WTC11 (cell line): ENCODE measurements around the gene EPHB6. TPM values are rescaled to one million over a fixed set of nuclear protein-coding genes. Genes with fewer than 3 reads are reported as not detected.

Experiments
- ATAC-seq: fragments of 200-7000 bp; cut with Tn5 transposase; 2 replicates; pipeline ENCODE4 v1.10.0; 2021; ENCODE audit warnings: mild to moderate bottlenecking, moderate library complexity
- CTCF ChIA-PET: fragments of 300-600 bp; sonication (Branson Sonifier 250); formaldehyde crosslinking; loops from one replicate; lab custom pipeline; 2021; ENCODE audit warnings: antibody characterized with exemption; lab: Charles Lee
- POLR2A ChIA-PET: fragments of 350-600 bp; sonication (Branson Sonifier 250); formaldehyde crosslinking; loops from one replicate; lab custom pipeline; 2021; ENCODE audit warnings: antibody characterized with exemption; lab: Charles Lee
- DNase-seq: peaks from one replicate; pipeline ENCODE4 v3.0.0; 2021; ENCODE audit warnings: low spot score
- H3K27ac Mint-ChIP-seq: 2 replicates; pipeline ENCODE4 v1.8.0; 2021; ENCODE audit warnings: mixed read lengths
- H3K27me3 Mint-ChIP-seq: 2 replicates; pipeline ENCODE4 v1.8.0; 2021; ENCODE audit warnings: low read depth, mild to moderate bottlenecking, moderate library complexity, mixed read lengths
- H3K36me3 Mint-ChIP-seq: 2 replicates; pipeline ENCODE4 v1.8.0; 2021; ENCODE audit warnings: mixed read lengths
- H3K4me1 Mint-ChIP-seq: 2 replicates; pipeline ENCODE4 v1.8.0; 2022; ENCODE audit warnings: mixed read lengths
- H3K4me3 Mint-ChIP-seq: 2 replicates; pipeline ENCODE4 v1.8.0; 2021; ENCODE audit warnings: mild to moderate bottlenecking, moderate library complexity, mixed read lengths
- H3K9me3 Mint-ChIP-seq: 2 replicates; pipeline ENCODE4 v1.8.0; 2021; ENCODE audit warnings: mixed read lengths
- CTCF ChIP-seq: fragments of 200-600 bp; IDR thresholded peaks from 2 replicates; pipeline ENCODE4 v1.8.0; 2022; ENCODE audit warnings: antibody characterized with exemption
- ELF4 ChIP-seq: sonication (generic); formaldehyde crosslinking; IDR thresholded peaks from 2 replicates; pipeline ENCODE4 v1.8.1; 2022; ENCODE audit warnings: low read depth, mild to moderate bottlenecking, moderate library complexity, missing genetic modification reagents
- GABPB1 ChIP-seq: sonication (generic); formaldehyde crosslinking; IDR thresholded peaks from 2 replicates; pipeline ENCODE4 v1.8.1; 2023; ENCODE audit warnings: mild to moderate bottlenecking, missing genetic modification reagents
- GRHL2 ChIP-seq: fragments of 250-450 bp; sonication (Bioruptor Pico); IDR thresholded peaks from 2 replicates; pipeline ENCODE4 v1.8.0; 2022; ENCODE audit warnings: mild to moderate bottlenecking, moderate library complexity; ENCODE audit not compliant: insufficient replicate concordance, severe bottlenecking
- MXD4 ChIP-seq: fragments of 250-450 bp; sonication (Bioruptor Pico); IDR thresholded peaks from 2 replicates; pipeline ENCODE4 v1.8.0; 2021; ENCODE audit warnings: mild to moderate bottlenecking, moderate library complexity, borderline replicate concordance
- MYBL2 ChIP-seq: sonication (generic); formaldehyde crosslinking; IDR thresholded peaks from 2 replicates; pipeline ENCODE4 v1.8.1; 2023; ENCODE audit warnings: mild to moderate bottlenecking, moderate library complexity, missing genetic modification reagents
- NR1H2 ChIP-seq: sonication (generic); formaldehyde crosslinking; IDR thresholded peaks from 2 replicates; pipeline ENCODE4 v1.9.0; 2021; ENCODE audit warnings: mild to moderate bottlenecking, moderate library complexity, missing genetic modification reagents
- PRDM15 ChIP-seq: sonication (generic); formaldehyde crosslinking; IDR thresholded peaks from 2 replicates; pipeline ENCODE4 v1.8.0; 2022; ENCODE audit warnings: missing genetic modification reagents
- RORB ChIP-seq: fragments of 250-450 bp; sonication (Bioruptor Pico); IDR thresholded peaks from 2 replicates; pipeline ENCODE4 v1.9.0; 2021; ENCODE audit warnings: mild to moderate bottlenecking
- SMAD4 ChIP-seq: sonication (generic); formaldehyde crosslinking; IDR thresholded peaks from 2 replicates; pipeline ENCODE4 v1.8.0; 2022; ENCODE audit warnings: mild to moderate bottlenecking, missing genetic modification reagents
- STAT6 ChIP-seq: sonication (generic); formaldehyde crosslinking; conservative IDR thresholded peaks from 2 replicates; pipeline ENCODE4 v1.8.1; 2023; ENCODE audit warnings: mild to moderate bottlenecking, low read depth, missing genetic modification reagents, moderate library complexity
- TEAD4 ChIP-seq: sonication (generic); formaldehyde crosslinking; IDR thresholded peaks from 2 replicates; pipeline ENCODE4 v1.8.0; 2022; ENCODE audit warnings: mild to moderate bottlenecking, missing genetic modification reagents
- USF1 ChIP-seq: sonication (generic); formaldehyde crosslinking; IDR thresholded peaks from 2 replicates; pipeline ENCODE4 v1.8.0; 2022; ENCODE audit warnings: mild to moderate bottlenecking, missing genetic modification reagents
- ZMAT4 ChIP-seq: fragments of 250-450 bp; sonication (Bioruptor Pico); IDR thresholded peaks from 2 replicates; pipeline ENCODE4 v1.9.0; 2021; ENCODE audit warnings: mild to moderate bottlenecking
- ZNF121 ChIP-seq: sonication (generic); formaldehyde crosslinking; IDR thresholded peaks from 2 replicates; pipeline ENCODE4 v1.8.0; 2023; ENCODE audit warnings: missing genetic modification reagents
- ZNF396 ChIP-seq: fragments of 250-450 bp; sonication (Bioruptor Pico); IDR thresholded peaks from 2 replicates; pipeline ENCODE4 v1.8.0; 2021; ENCODE audit warnings: mild to moderate bottlenecking, moderate library complexity, borderline replicate concordance
- ZNF532 ChIP-seq: fragments of 250-450 bp; sonication (Bioruptor Pico); IDR thresholded peaks from 2 replicates; pipeline ENCODE4 v1.9.0; 2021; ENCODE audit warnings: mild to moderate bottlenecking, borderline replicate concordance
- ZSCAN18 ChIP-seq: fragments of 250-450 bp; sonication (Bioruptor Pico); IDR thresholded peaks from 2 replicates; pipeline ENCODE4 v2.1.2; 2022; ENCODE audit warnings: mild to moderate bottlenecking, moderate library complexity
- total RNA-seq: library from RNA; stranded (reverse); gene quantifications from 3 replicates; pipeline ENCODE4 v1.2.3, GENCODE V29; 2021

Gene EPHB6
- total RNA-seq, 1 experiment from 2014 or later = 15.1 TPM

GRCh38 chr7:142807855-142808460 is 46.9 kb upstream of the EPHB6 start:
- TF ChIP-seq ZNF396 (CRISPR knock-in tag) (no peak), MXD4 (CRISPR knock-in tag) (no peak), NR1H2 (CRISPR knock-in tag) (no peak), GRHL2 (CRISPR knock-in tag) (no peak), RORB (CRISPR knock-in tag) (no peak), SMAD4 (CRISPR knock-in tag) (no peak), USF1 (no peak), PRDM15 (CRISPR knock-in tag) (no peak), CTCF (no peak)
- ATAC-seq = no peak
- no peaks in the 10 kb centered on the region for H3K9me3 Mint-ChIP-seq
- POLR2A ChIA-PET = interaction anchor here (1.0 to 1.1 kb wide), 2 partner anchors 9 to 11 kb away, joined by 4 to 5 read pairs; no protein-coding TSS in a partner anchor
- DNase-seq = no peak
- CTCF ChIA-PET = interaction anchor here (0.8 to 2.3 kb wide), 7 partner anchors 9 to 469 kb away, joined by 3 to 15 read pairs (median 4); no protein-coding TSS in a partner anchor
- H3K27me3 Mint-ChIP-seq = peaks cover 18% of the 10 kb centered on the region
- peaks cover 47% of the 10 kb centered on the region for H3K4me1 Mint-ChIP-seq
- H3K36me3 Mint-ChIP-seq = no peaks in the 10 kb centered on the region; the same call in 1 of the 2 replicates
- H3K4me3 Mint-ChIP-seq = no peak overlapping the region
- no peak overlapping the region for H3K27ac Mint-ChIP-seq

- no peaks in the 10 kb centered on the region for H3K36me3 Mint-ChIP-seq
- H3K27me3 Mint-ChIP-seq = peaks cover 18% of the 10 kb centered on the region
- TF ChIP-seq ZNF121 (CRISPR knock-in tag) = no peak
- TF ChIP-seq ZNF532 (CRISPR knock-in tag) = no peak
- no peak for TF ChIP-seq MYBL2 (CRISPR knock-in tag)
- TF ChIP-seq GABPB1 (CRISPR knock-in tag) = no peak
- no peak for TF ChIP-seq TEAD4 (CRISPR knock-in tag)
- no peak for TF ChIP-seq RORB (CRISPR knock-in tag)
- TF ChIP-seq ELF4 (CRISPR knock-in tag) = no peak
- TF ChIP-seq ZMAT4 = no peak
- no peak for TF ChIP-seq STAT6 (CRISPR knock-in tag)
- TF ChIP-seq ZSCAN18 (CRISPR knock-in tag) = no peak
- no peaks in the 10 kb centered on the region for H3K9me3 Mint-ChIP-seq
- H3K4me3 Mint-ChIP-seq = no peak overlapping the region
- H3K27ac Mint-ChIP-seq = no peak overlapping the region
- DNase-seq (no peak), ATAC-seq (no peak)
- ChIA-PET CTCF (interaction anchor here (0.8 to 2.3 kb wide), 6 partner anchors 9 to 470 kb away, joined by 3 to 15 read pairs (median 6); no protein-coding TSS in a partner anchor), POLR2A (interaction anchor here (1.0 kb wide), 1 partner anchor 10 kb away, joined by 5 read pairs; no protein-coding TSS in a partner anchor)
- peaks cover 51% of the 10 kb centered on the region for H3K4me1 Mint-ChIP-seq
Observed at GRCh38 chr7:142808461-142808801, 46.4 kb upstream of the EPHB6 start.
